Esophagus squamous epithelium (tissue), 5 donors: Measurements from ENCODE around the gene SPTLC3. TPM values are rescaled to one million over a fixed set of nuclear protein-coding genes. Genes with fewer than 3 reads are reported as not detected.

ENCODE experiments used
- DNase-seq: peaks from one replicate; lab custom pipeline; 2025; lab: John Stamatoyannopoulos, UW
- H3K27ac ChIP-seq, 4 donors: fragments of 200-600 bp; sonication (generic); one replicate each; pipeline ENCODE4 v1.5.1; 2016 to 2019; ENCODE audit warnings: mild to moderate bottlenecking in 1 of 4
- H3K27me3 ChIP-seq, 4 donors: fragments of 200-600 bp; sonication (generic); 1 replicate in 3 of 4; 2 replicates in 1 of 4; pipeline versions ENCODE4 v1.5.1 to v1.6.0; 2017 to 2021; ENCODE audit warnings: antibody characterized with exemption in 1 of 4
- H3K36me3 ChIP-seq, 3 donors: fragments of 200-600 bp; sonication (generic); one replicate each; pipeline ENCODE4 v1.5.1; 2016 to 2019
- H3K4me1 ChIP-seq, 3 donors: fragments of 200-600 bp; sonication (generic); one replicate each; pipeline ENCODE4 v1.5.1; 2017 to 2019
- H3K4me3 ChIP-seq, 4 donors: fragments of 200-600 bp; sonication (generic); 1 replicate in 3 of 4; 2 replicates in 1 of 4; pipeline ENCODE4 v1.5.1; 2016 to 2019; ENCODE audit warnings: mild to moderate bottlenecking in 2 of 4, moderate library complexity in 1 of 4
- H3K9me3 ChIP-seq, 3 donors: fragments of 200-600 bp; sonication (generic); one replicate each; pipeline ENCODE4 v1.5.1; 2016 to 2019
- CTCF ChIP-seq, 6 experiments: fragments of 450-650 bp in 4 of 6; fragments of 200-600 bp in 2 of 6; sonication (generic) in 2 of 6; IDR thresholded peaks; one replicate each; pipeline ENCODE4 v1.5.1; 2016 to 2019; ENCODE audit warnings: antibody characterized with exemption in 6 of 6, mild to moderate bottlenecking in 4 of 6, moderate library complexity in 4 of 6
- POLR2A ChIP-seq, 4 donors: fragments of 450-650 bp; IDR thresholded peaks; one replicate each; pipeline ENCODE4 v1.6.1; 2017; ENCODE audit warnings: antibody characterized with exemption in 4 of 4, mild to moderate bottlenecking in 4 of 4, moderate library complexity in 3 of 4
- WGBS, 2 donors: methylation state at CpG; one replicate each; pipeline ENCODE4 v1.1.5; 2018; 5-methylcytosine and 5-hydroxymethylcytosine counted together
- intact Hi-C: fragments of 100-400 bp; cut with DNase I; formaldehyde crosslinking; loops from one replicate; pipeline ENCODE4 v1.15.0; 2022
- total RNA-seq, 4 donors: library from RNA; depleted of rRNA; stranded (reverse); fragments of >200 nt; gene quantifications; one replicate each; pipeline ENCODE4 v1.1.0, GENCODE V29; 2016
- donor health status: DM: yes; HTN: yes; CAD: no.

SPTLC3 gene
- total RNA-seq, 4 donors from 2014 or later, result 6.9 to 9.1 (median 7.3) TPM

GRCh38 chr20:13180986-13181889 is 172.5 kb downstream of the SPTLC3 start:
- Histone ChIP-seq H3K4me1 (no peaks in the 10 kb centered on the region), H3K9me3 (no peaks in the 10 kb centered on the region), H3K27me3 (no peaks in the 10 kb centered on the region), H3K36me3 (no peaks in the 10 kb centered on the region), H3K27ac (no peak overlapping the region), H3K4me3 (no peak overlapping the region)
- intact Hi-C loops, result no loop called here
- WGBS, 2 donors, result 66 to 75% methylated on average over 7 of the region's 7 CpGs
- TF ChIP-seq CTCF (IDR thresholded peaks at IDR 0.05) (no peak), POLR2A (IDR thresholded peaks at IDR 0.05) (no peak)
- no peak for DNase-seq

DNA sequence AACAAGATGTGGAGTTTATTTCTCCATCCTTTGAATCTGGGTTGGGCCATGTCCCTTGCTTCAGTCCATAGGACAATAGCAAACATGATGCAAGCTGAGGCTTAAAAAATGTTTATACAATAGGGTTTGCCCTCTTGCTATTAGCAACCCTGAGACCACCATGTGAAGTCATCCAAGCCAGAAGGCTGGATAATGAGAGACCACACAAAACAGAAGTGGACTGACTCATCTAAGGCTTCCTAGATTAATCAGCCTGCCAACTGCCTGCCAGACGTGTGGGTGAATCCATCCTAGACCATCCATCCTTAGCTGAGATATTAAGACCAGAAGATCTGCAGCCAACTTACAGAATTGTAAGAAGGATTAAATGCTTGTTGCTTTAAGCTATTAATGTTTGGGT is 174.2 kb downstream of the SPTLC3 start:
- intact Hi-C loops, result no loop called here
- Histone ChIP-seq H3K4me1 (no peaks in the 10 kb centered on the region), H3K36me3 (no peaks in the 10 kb centered on the region), H3K4me3 (no peak overlapping the region), H3K9me3 (no peaks in the 10 kb centered on the region), H3K27ac (no peak overlapping the region), H3K27me3 (no peaks in the 10 kb centered on the region)
- TF ChIP-seq CTCF (IDR thresholded peaks at IDR 0.05) (no peak), POLR2A (IDR thresholded peaks at IDR 0.05) (no peak)
- WGBS, 2 donors, result 25 to 35% methylated on average over 1 of the region's 1 CpG
- no peak for DNase-seq

DNA sequence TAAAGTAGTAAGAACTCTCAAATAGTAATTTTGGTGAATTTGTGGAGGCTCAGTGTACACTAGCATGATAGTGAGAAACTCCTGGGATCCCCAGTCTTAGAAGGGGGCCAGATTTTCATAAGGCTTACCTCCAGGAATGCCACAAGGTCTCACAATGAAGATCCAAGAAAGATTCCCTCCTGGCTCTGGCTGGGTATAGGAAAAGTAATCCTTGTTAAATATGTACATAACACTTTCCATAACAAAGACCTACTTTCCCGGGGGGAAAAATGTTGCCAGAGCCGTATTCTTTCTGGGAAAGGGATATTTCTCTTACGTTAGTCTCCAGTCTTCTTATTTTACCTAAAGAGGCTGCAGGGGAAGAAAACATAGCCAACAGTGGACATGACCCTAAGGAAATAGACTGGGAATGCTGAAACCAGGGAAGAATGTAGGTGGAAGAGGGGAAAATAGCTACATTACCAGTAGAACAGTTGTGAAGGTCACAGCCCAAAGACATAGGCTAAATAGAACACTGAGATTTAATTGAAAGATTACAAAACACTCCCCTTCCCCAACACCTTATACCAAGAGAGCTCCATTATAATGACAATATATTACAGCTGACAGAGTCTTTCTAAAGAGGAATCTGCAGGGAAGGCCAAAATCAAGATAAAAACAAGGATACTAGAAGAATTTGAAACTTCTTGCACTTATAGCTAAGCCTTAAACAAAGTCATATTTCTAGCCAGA is 177.4 kb downstream of the SPTLC3 start:
- H3K4me3 ChIP-seq, result no peak overlapping the region
- WGBS, 2 donors, result 54 to 58% methylated on average over 3 of the region's 3 CpGs
- no peaks in the 10 kb centered on the region for H3K27me3 ChIP-seq
- DNase-seq, result no peak
- no peaks in the 10 kb centered on the region for H3K36me3 ChIP-seq
- H3K9me3 ChIP-seq, result no peaks in the 10 kb centered on the region
- H3K4me1 ChIP-seq, result no peaks in the 10 kb centered on the region
- TF ChIP-seq POLR2A (IDR thresholded peaks at IDR 0.05) (no peak), CTCF (IDR thresholded peaks at IDR 0.05) (no peak)
- intact Hi-C loops, result no loop called here
- no peak overlapping the region for H3K27ac ChIP-seq

DNA sequence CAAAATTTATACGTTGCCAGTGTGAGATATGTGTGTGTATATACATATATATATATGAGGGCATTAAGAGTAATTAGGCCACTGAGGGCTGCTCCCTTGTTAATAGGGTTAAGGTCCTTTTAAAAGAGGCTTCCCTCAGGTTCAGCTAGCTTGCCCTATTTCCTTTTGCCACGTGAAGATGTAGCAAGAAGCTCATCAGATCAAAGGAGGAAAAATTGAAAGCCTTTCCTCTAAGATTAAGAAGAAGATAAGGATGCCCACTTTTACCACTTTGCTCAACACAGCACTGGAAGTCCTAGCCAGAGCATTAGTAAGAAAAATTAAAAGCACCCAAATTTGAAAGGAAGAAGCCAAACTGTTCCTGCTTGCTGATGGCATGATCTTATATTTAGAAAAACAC is 179.1 kb downstream of the SPTLC3 start:
- Histone ChIP-seq H3K36me3 (no peaks in the 10 kb centered on the region), H3K27me3 (no peaks in the 10 kb centered on the region), H3K27ac (no peak overlapping the region), H3K9me3 (no peaks in the 10 kb centered on the region), H3K4me3 (no peak overlapping the region), H3K4me1 (no peaks in the 10 kb centered on the region)
- TF ChIP-seq CTCF (IDR thresholded peaks at IDR 0.05) (no peak), POLR2A (IDR thresholded peaks at IDR 0.05) (no peak)
- 60 to 79% methylated on average over 2 of the region's 2 CpGs for WGBS, 2 donors
- DNase-seq, result no peak
- intact Hi-C loops, result no loop called here

DNA sequence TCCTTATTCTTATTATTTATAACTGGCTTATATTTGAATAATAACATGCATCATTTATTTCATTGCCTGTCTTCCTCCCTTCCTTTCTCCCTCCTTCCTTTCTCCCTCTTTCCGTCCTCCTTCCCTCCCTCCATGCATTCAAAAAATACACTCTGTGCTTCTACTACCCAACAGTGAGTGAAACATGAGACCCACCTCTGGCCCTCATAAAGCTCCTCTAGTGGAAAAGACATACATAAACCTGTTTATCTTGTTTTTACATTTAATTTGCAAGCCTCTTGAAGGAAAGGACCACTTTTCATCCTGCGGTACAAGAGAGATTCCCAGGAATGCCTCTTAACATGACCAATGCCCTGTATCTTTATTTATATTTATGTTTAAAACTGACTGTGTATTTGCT is 190.5 kb downstream of the SPTLC3 start:
- DNase-seq, result no peak
- TF ChIP-seq CTCF (IDR thresholded peaks at IDR 0.05) (no peak), POLR2A (IDR thresholded peaks at IDR 0.05) (no peak)
- no peak overlapping the region for H3K4me3 ChIP-seq
- H3K4me1 ChIP-seq, result peaks cover 0 to 38% (median 5%) of the 10 kb centered on the region in 3 donors
- WGBS, 2 donors, result 89 to 90% methylated on average over 2 of the region's 2 CpGs
- intact Hi-C loops, result no loop called here
- no peak overlapping the region for H3K27ac ChIP-seq
- no peaks in the 10 kb centered on the region for H3K9me3 ChIP-seq
- no peaks in the 10 kb centered on the region for H3K36me3 ChIP-seq
- H3K27me3 ChIP-seq, result no peaks in the 10 kb centered on the region
